Mucosa of descending colon (tissue), 3 donors: ENCODE data around the gene MYRFL. TPM values are rescaled to one million over a fixed set of nuclear protein-coding genes. Genes with fewer than 3 reads are reported as not detected.

Experiments used
- ATAC-seq: fragments of 200-7000 bp; cut with Tn5 transposase; one replicate; pipeline ENCODE4 v1.9.1; 2020; ENCODE audit warnings: mild to moderate bottlenecking, moderate library complexity
- DNase-seq, 3 donors: peaks; one replicate each; pipeline ENCODE4 v3.0.0-alpha.2; 2020
- H3K36me3 ChIP-seq: fragments of 200-600 bp; one replicate; pipeline ENCODE4 v1.8.0; 2021; ENCODE audit warnings: low read depth, mild to moderate bottlenecking
- H3K4me1 ChIP-seq: fragments of 200-600 bp; one replicate; pipeline ENCODE4 v1.8.0; 2021; ENCODE audit warnings: low read depth, mild to moderate bottlenecking
- H3K4me3 ChIP-seq: fragments of 200-600 bp; one replicate; pipeline ENCODE4 v1.8.0; 2021; ENCODE audit warnings: mild to moderate bottlenecking
- H3K9me3 ChIP-seq: fragments of 200-600 bp; one replicate; pipeline ENCODE4 v1.8.0; 2021; ENCODE audit warnings: mild to moderate bottlenecking
- intact Hi-C, 2 donors: fragments of 100-400 bp; cut with DNase I in 1 of 2; cut with micrococcal nuclease in 1 of 2; formaldehyde crosslinking; loops; one replicate each; pipeline versions ENCODE4 v1.11.0 to v1.11.1; 2022; cut with DNase I, micrococcal nuclease
- total RNA-seq, 3 donors: library from RNA; stranded (reverse); fragmentation: NEBNext Ultra II Directional in 2 of 3; extraction: Animal tissue kit (Norgen Biotek cat#: 25700) in 2 of 3; gene quantifications; one replicate each; pipeline versions ENCODE4 v1.2.1 to v1.2.4, GENCODE V29; 2021 to 2023
- TF ChIP-seq, protein P1 (sequence below): fragments of 200-600 bp; IDR thresholded peaks from one replicate; pipeline ENCODE4 v1.8.0; 2022; ENCODE audit warnings: antibody characterized with exemption, mild to moderate bottlenecking
- donor health status: DM: no; HTN: no; CAD: no; lungs with moderate emphysema.
- donor health status: DM: no; HTN: no; CAD: no.
- donor health status: DM: no; HTN: yes; CAD: no.

The MYRFL gene
- total RNA-seq, 3 donors from 2014 or later = 0.23 to 0.58 TPM; not detected in 1

DNA sequence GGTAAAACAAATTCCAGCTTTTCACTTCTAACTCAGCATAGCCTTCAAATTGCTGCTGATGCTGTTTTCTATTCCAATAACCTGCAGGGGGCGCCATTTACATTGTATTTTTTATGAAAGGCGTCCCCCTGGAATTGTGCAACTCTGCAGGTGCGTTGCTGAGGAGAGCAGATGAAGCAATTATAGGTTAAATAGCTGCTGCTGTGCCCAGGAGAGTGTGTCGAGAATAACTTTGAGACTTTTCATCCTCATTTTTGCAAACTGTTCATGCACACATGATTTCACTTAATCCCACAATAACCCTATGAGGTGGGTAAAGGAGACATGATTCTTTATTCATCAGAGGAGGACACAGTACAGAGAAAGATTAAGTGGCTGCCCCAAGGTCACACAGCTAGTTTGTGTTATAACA lies 75.7 kb downstream of the MYRFL start:
- H3K4me3 ChIP-seq = no peak overlapping the region
- H3K4me1 ChIP-seq = no peaks in the 10 kb centered on the region

DNA sequence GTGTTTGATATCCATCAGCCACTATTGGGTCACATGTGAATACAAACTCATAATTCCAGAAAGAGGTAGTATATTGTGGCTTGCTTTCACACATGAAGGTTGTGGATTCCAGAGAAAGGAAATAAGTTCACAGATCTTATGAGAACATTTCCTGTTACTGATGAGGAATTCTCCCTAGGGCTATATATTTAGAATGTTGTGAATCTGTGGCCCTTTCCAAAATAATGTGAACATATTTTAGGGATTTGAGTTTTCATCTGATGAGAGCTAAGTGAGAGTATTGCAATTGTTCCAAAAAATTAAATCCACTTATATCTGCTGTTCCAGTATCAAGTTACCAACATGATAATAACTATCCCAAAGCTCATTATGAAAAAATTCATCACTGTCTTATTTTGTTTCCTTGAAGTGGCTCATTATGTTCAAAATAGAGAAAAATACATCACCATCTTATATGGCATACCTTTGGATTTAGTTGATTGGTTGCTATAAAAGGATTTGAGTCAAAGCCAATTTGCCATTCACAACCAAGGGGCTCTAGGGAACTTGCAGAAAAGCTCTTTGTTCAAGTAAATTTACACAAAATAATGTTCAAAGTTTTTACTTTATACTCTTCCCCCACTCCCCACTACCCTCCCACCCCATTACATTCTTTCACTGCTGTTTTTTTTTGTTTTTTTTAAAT lies 76.3 kb downstream of the MYRFL start:
- ATAC-seq = no peak
- Histone ChIP-seq H3K9me3 (no peaks in the 10 kb centered on the region), H3K4me3 (no peak overlapping the region), H3K36me3 (no peaks in the 10 kb centered on the region), H3K4me1 (no peaks in the 10 kb centered on the region)
- TF ChIP-seq, protein P1, sequence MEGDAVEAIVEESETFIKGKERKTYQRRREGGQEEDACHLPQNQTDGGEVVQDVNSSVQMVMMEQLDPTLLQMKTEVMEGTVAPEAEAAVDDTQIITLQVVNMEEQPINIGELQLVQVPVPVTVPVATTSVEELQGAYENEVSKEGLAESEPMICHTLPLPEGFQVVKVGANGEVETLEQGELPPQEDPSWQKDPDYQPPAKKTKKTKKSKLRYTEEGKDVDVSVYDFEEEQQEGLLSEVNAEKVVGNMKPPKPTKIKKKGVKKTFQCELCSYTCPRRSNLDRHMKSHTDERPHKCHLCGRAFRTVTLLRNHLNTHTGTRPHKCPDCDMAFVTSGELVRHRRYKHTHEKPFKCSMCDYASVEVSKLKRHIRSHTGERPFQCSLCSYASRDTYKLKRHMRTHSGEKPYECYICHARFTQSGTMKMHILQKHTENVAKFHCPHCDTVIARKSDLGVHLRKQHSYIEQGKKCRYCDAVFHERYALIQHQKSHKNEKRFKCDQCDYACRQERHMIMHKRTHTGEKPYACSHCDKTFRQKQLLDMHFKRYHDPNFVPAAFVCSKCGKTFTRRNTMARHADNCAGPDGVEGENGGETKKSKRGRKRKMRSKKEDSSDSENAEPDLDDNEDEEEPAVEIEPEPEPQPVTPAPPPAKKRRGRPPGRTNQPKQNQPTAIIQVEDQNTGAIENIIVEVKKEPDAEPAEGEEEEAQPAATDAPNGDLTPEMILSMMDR = no peak
- intact Hi-C loops = loop anchor here in 1 of 2 donors (5.0 kb wide), 1 partner anchor 676 kb away; no protein-coding TSS in a partner anchor
- DNase-seq = no peak

More for the DNA sequence above, 75.7 kb downstream of the MYRFL start:
- intact Hi-C loops = loop anchor here in 1 of 2 donors (5.0 kb wide), 1 partner anchor 677 kb away; no protein-coding TSS in a partner anchor
- no peaks in the 10 kb centered on the region for H3K36me3 ChIP-seq
- no peaks in the 10 kb centered on the region for H3K9me3 ChIP-seq
- DNase-seq (peak in 1 of 3 donors; percentile 93), ATAC-seq (peak; percentile 93)
- TF ChIP-seq, protein P1 = peak; percentile 25

DNA sequence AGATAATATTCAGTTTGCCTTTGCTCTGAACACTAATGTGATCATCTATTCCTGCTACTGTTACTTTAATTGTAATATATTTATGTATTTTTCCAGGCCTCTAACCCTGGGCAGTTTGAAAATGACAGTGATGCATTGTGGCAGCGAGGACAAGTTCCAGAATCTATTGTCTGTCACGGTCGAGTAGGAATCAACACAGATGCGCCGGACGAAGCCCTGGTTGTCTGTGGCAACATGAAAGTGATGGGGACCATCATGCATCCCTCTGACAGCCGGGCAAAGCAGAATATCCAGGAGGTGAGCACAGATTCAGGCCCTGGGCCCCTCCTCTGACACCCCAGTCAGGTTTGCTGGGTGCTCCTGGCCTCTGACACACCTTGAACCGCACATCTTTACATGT lies 78.5 kb downstream of the MYRFL start:
- intact Hi-C loops = loop anchor here in 1 of 2 donors (5.0 kb wide), 1 partner anchor 674 kb away; no protein-coding TSS in a partner anchor
- no peak overlapping the region for H3K4me3 ChIP-seq

DNA sequence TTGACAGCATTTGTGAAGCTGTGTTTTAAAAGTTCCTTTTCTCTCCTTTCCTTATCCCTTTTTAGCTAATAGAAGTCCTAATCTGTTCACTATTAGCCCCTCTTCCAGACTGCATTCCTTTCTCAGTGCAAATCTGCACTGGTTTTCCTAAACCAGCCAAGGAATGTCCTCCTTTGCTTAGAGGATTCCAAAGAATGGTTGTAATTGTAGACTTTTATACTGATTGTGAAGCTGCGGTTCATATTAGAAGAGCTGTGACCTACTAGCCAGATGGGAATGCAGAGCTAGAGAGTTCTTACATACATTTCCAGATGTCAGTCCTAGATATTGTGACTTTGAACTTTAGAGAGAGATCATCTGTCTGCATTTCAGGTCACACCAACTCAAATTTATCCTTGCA lies 79.8 kb downstream of the MYRFL start:
- DNase-seq = no peak
- TF ChIP-seq, protein P1 = no peak
- H3K36me3 ChIP-seq = no peaks in the 10 kb centered on the region
- H3K4me1 ChIP-seq = no peaks in the 10 kb centered on the region
- H3K9me3 ChIP-seq = no peaks in the 10 kb centered on the region
- H3K4me3 ChIP-seq = no peak overlapping the region
- intact Hi-C loops = loop anchor here in 1 of 2 donors (5.0 kb wide), 1 partner anchor 673 kb away; no protein-coding TSS in a partner anchor
- no peak for ATAC-seq

More for the DNA sequence above, 78.5 kb downstream of the MYRFL start:
- Histone ChIP-seq H3K4me1 (no peaks in the 10 kb centered on the region), H3K9me3 (no peaks in the 10 kb centered on the region), H3K36me3 (no peaks in the 10 kb centered on the region)
- no peak for ATAC-seq
- TF ChIP-seq, protein P1 = no peak
- DNase-seq = no peak

DNA sequence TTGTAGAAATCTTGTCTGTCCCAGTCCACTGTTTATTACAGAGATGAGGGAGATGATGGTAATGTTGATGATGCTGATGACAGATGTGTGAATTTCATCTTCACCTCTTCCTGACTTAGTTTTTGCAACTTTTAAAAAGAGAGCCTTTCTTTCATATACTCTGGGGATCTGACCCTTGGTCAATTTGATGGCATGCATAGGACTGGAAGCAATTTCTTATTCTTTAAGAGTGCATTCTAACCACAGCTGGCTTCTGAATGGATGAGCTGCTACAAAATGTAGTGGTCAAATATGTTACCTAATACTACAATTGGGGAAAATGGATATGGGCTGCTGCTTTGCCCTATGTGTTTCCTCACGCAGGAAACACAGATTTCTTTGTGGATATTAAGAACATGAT lies 80.8 kb downstream of the MYRFL start:
- H3K9me3 ChIP-seq = no peaks in the 10 kb centered on the region
- no peaks in the 10 kb centered on the region for H3K4me1 ChIP-seq
- intact Hi-C loops = no loop called here
- ATAC-seq = no peak
- no peak overlapping the region for H3K4me3 ChIP-seq
- H3K36me3 ChIP-seq = no peaks in the 10 kb centered on the region
- no peak for DNase-seq
- TF ChIP-seq, protein P1 = no peak
